HepG2 (cell line): ENCODE data around the gene ZCCHC24. TPM values are rescaled to one million over a fixed set of nuclear protein-coding genes. Genes with fewer than 3 reads are reported as not detected.
A peak's percentile ranks its signal among the peaks of the same experiment; 100 is the strongest.

ENCODE experiments used
- ATF7-NPFF ChIP-seq: sonication (generic); formaldehyde crosslinking; IDR thresholded peaks from 2 replicates; pipeline ENCODE4 v1.8.1; 2023; ENCODE audit warnings: mild to moderate bottlenecking, low read depth, missing genetic modification reagents, moderate library complexity
- CREB3 ChIP-seq: sonication (generic); formaldehyde crosslinking; IDR thresholded peaks from 2 replicates; pipeline ENCODE4 v1.5.0; 2020; ENCODE audit warnings: missing genetic modification reagents
- CSRNP1 ChIP-seq: sonication (generic); formaldehyde crosslinking; IDR thresholded peaks from 2 replicates; pipeline ENCODE4 v1.8.1; 2023; ENCODE audit warnings: mild to moderate bottlenecking, missing genetic modification reagents
- DR1 ChIP-seq: sonication (generic); formaldehyde crosslinking; IDR thresholded peaks from 2 replicates; pipeline ENCODE4 v1.8.0; 2021; ENCODE audit warnings: mild to moderate bottlenecking, missing genetic modification reagents, inconsistent platforms
- FOSL1 ChIP-seq: sonication (generic); formaldehyde crosslinking; IDR thresholded peaks from 2 replicates; pipeline ENCODE4 v1.9.0; 2021; ENCODE audit warnings: missing genetic modification reagents, borderline replicate concordance
- FOSL2 ChIP-seq: sonication (generic); formaldehyde crosslinking; IDR thresholded peaks from 2 replicates; pipeline ENCODE4 v1.4.0; 2020; ENCODE audit warnings: missing genetic modification reagents
- GATAD2A ChIP-seq: IDR thresholded peaks from 2 replicates; pipeline ENCODE4 v1.6.1; 2016
- ONECUT2 ChIP-seq: sonication (generic); formaldehyde crosslinking; IDR thresholded peaks from 2 replicates; pipeline ENCODE4 v1.4.0; 2020; ENCODE audit warnings: missing genetic modification reagents
- PITX1 ChIP-seq: sonication (generic); formaldehyde crosslinking; IDR thresholded peaks from 2 replicates; pipeline ENCODE4 v1.5.1; 2020; ENCODE audit warnings: mild to moderate bottlenecking, missing genetic modification reagents
- PRDM4 ChIP-seq: sonication (generic); formaldehyde crosslinking; IDR thresholded peaks from 2 replicates; pipeline ENCODE4 v1.9.0; 2021; ENCODE audit warnings: missing genetic modification reagents, borderline replicate concordance
- RAD21 ChIP-seq: fragments of 450-650 bp; formaldehyde crosslinking; IDR thresholded peaks from 2 replicates; pipeline ENCODE4 v1.5.0; 2020; ENCODE audit warnings: mild to moderate bottlenecking
- RNF2 ChIP-seq: fragments of 450-650 bp; conservative IDR thresholded peaks from 2 replicates; pipeline ENCODE4 v1.6.1; 2016; ENCODE audit warnings: low read depth
- SNAPC5 ChIP-seq: sonication (generic); formaldehyde crosslinking; IDR thresholded peaks from 2 replicates; pipeline ENCODE4 v1.8.1; 2023; ENCODE audit warnings: mild to moderate bottlenecking, missing genetic modification reagents, borderline replicate concordance
- SRSF4 ChIP-seq: fragments of 200-400 bp; formaldehyde crosslinking; IDR thresholded peaks from one replicate; pipeline ENCODE4 v1.6.1; 2018; ENCODE audit warnings: mild to moderate bottlenecking, low read depth, low read length, moderate library complexity; ENCODE audit not compliant: poor library complexity, severe bottlenecking
- SRY ChIP-seq: sonication (generic); formaldehyde crosslinking; IDR thresholded peaks from 2 replicates; pipeline ENCODE4 v1.8.0; 2022; ENCODE audit warnings: mild to moderate bottlenecking, missing genetic modification reagents
- TARDBP ChIP-seq: sonication (generic); formaldehyde crosslinking; IDR thresholded peaks from 2 replicates; pipeline ENCODE4 v1.8.0; 2022; ENCODE audit warnings: mild to moderate bottlenecking, missing genetic modification reagents
- ZFP37 ChIP-seq: sonication (generic); formaldehyde crosslinking; IDR thresholded peaks from 2 replicates; pipeline ENCODE4 v1.4.0; 2020; ENCODE audit warnings: missing genetic modification reagents, borderline replicate concordance
- ZNF451 ChIP-seq: sonication (generic); formaldehyde crosslinking; IDR thresholded peaks from 2 replicates; pipeline ENCODE4 v1.5.0; 2020; ENCODE audit warnings: mild to moderate bottlenecking, missing genetic modification reagents
- ZNF468 ChIP-seq: sonication (generic); formaldehyde crosslinking; IDR thresholded peaks from 2 replicates; pipeline ENCODE4 v1.8.0; 2022; ENCODE audit warnings: mild to moderate bottlenecking, moderate library complexity, missing genetic modification reagents
- ZNF512B ChIP-seq: sonication (generic); formaldehyde crosslinking; IDR thresholded peaks from 2 replicates; pipeline ENCODE4 v1.5.1; 2020; ENCODE audit warnings: missing genetic modification reagents, mild to moderate bottlenecking, borderline replicate concordance
- ZNF556 ChIP-seq: sonication (generic); formaldehyde crosslinking; IDR thresholded peaks from 2 replicates; pipeline ENCODE4 v1.4.0; 2020; ENCODE audit warnings: mild to moderate bottlenecking, missing genetic modification reagents, borderline replicate concordance
- ZNF766 ChIP-seq: sonication (generic); formaldehyde crosslinking; IDR thresholded peaks from 2 replicates; pipeline ENCODE4 v1.5.0; 2020; ENCODE audit warnings: missing genetic modification reagents, borderline replicate concordance
- polyA plus RNA-seq, 8 experiments: library from polyadenylated mRNA; depleted of rRNA in 3 of 8; stranded (reverse) in 7 of 8; unstranded in 1 of 8; fragments of >200 nt; fragmentation: Illumina TruSeq in 4 of 8; extraction: Trizol in 4 of 8; gene quantifications; 2 replicates each; pipeline versions ENCODE4 v1.2.1 to v1.2.3, GENCODE V29; 2011 to 2016; ENCODE audit warnings: low read depth in 4 of 8, missing spikeins in 1 of 8, mixed read lengths in 1 of 8; ENCODE audit not compliant: insufficient read depth in 1 of 8
- total RNA-seq, 5 experiments: library from RNA; depleted of rRNA; stranded (reverse); fragments of >200 nt; fragmentation: Illumina TruSeq; extraction: Trizol; gene quantifications; 2 replicates each; pipeline ENCODE4 v1.2.3, GENCODE V29; 2016; ENCODE audit warnings: low read depth in 1 of 5

ZCCHC24 gene
- total and polyA plus RNA-seq, 2 of the 13 experiments (the other 11 are each of a cell fraction or from before 2014, with no cell fraction given), result 3.1 to 7.9 TPM

GRCh38 chr10:79445977-79446757, 743 bp upstream of the ZCCHC24 start (continued):
- TF ChIP-seq CSRNP1 (CRISPR knock-in tag) (no peak), GATAD2A (CRISPR knock-in tag) (no peak), PRDM4 (CRISPR knock-in tag) (no peak), SRSF4 (no peak), ZNF468 (CRISPR knock-in tag) (no peak), FOSL2 (CRISPR knock-in tag) (no peak), SRY (CRISPR knock-in tag) (no peak), ATF7-NPFF (CRISPR knock-in tag) (0 out of 2 replicates have a peak, but pooled peaks have one; percentile 53), ZNF451 (CRISPR knock-in tag) (no peak), TARDBP (CRISPR knock-in tag) (0 out of 2 replicates have a peak, but pooled peaks have one; percentile 64), CREB3 (CRISPR knock-in tag) (no peak), ZNF766 (CRISPR knock-in tag) (no peak), SNAPC5 (no peak), ZNF556 (CRISPR knock-in tag) (0 out of 2 replicates have a peak, but pooled peaks have one; percentile 51), RNF2 (0 out of 2 replicates have a peak, but pooled peaks have one; percentile 40), FOSL1 (no peak), PITX1 (no peak), ONECUT2 (CRISPR knock-in tag) (no peak), DR1 (CRISPR knock-in tag) (no peak), RAD21 (no peak), ZFP37 (no peak), ZNF512B (CRISPR knock-in tag) (peak; percentile 85; the same call in 1 of the 2 replicates)
